Endometrial microvascular endothelial cells (primary cell): ENCODE results near the gene MACF1. TPM values are rescaled to one million over a fixed set of nuclear protein-coding genes. Genes with fewer than 3 reads are reported as not detected.

Experiments used
- in situ Hi-C: cut with HindIII; loops from 2 replicates; pipeline ENCODE4 v1.10.0; 2017; ENCODE audit warnings: low sequenced_read_pairs, low pct_unique_long_range_greater_than_20kb; ENCODE audit errors: inconsistent ontology term
- total RNA-seq: library from RNA; depleted of rRNA; stranded (reverse); fragments of >200 nt; gene quantifications from one replicate; pipeline ENCODE4 v1.2.3, GENCODE V29; 2015; ENCODE audit errors: inconsistent ontology term

MACF1 gene
- total RNA-seq, 1 donor from 2014 or later: 183 TPM

DNA sequence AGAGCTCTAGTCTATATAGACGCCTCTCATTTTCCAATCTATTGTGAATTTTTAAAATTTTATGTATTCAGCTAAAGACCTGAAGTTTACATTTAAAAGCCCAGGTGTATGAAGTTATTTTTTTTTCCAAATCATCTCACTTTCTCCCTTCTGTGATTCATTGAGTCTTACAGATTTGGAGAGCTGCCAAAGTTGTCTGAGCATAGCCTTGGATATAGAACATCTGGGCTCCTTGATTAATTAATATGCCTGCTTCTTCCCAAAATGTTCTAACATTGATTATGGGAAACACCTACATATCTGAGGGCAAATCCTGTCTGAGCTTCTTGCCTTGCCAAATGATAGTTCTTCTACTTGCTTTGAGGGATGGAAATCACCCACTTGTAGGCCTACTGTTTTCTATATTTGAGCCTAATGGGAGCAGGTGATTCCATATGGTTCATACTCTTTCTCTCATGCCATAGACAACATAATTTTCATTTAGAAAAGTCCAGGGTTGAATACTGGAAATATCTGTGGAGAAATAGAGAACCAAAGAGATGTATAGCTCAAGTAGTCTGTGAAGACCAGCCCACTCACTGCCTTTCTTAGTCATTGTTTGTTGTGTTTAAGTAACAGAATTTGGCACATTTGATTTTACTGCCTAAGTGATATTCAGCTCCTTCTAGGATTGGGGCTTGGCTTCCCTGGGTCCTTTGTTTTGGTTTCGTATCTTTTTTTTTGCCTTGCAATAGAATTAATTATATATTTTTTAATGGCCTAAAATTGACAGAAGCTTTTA is 46.2 kb downstream of the MACF1 start:
- in situ Hi-C loops: no loop called here

DNA sequence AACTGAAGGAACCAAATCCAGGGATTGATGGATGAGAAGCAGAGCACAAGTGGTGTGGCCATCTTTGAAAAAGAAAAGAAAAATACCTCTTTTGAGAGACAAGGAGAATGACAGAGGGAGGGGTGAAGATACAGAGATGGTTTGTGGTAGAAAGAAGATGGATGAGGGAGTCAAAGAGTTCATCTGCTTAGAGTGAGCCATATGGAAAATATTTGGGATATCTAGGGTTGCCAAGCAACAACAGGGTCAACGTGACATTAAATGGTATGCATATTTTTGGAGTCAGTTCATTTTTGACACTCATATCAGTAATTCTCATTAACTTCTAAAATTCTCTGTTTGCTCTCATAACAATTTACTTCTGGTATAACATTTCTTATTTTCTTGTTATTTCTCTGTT is 50.7 kb downstream of the MACF1 start:
- in situ Hi-C loops: no loop called here

DNA sequence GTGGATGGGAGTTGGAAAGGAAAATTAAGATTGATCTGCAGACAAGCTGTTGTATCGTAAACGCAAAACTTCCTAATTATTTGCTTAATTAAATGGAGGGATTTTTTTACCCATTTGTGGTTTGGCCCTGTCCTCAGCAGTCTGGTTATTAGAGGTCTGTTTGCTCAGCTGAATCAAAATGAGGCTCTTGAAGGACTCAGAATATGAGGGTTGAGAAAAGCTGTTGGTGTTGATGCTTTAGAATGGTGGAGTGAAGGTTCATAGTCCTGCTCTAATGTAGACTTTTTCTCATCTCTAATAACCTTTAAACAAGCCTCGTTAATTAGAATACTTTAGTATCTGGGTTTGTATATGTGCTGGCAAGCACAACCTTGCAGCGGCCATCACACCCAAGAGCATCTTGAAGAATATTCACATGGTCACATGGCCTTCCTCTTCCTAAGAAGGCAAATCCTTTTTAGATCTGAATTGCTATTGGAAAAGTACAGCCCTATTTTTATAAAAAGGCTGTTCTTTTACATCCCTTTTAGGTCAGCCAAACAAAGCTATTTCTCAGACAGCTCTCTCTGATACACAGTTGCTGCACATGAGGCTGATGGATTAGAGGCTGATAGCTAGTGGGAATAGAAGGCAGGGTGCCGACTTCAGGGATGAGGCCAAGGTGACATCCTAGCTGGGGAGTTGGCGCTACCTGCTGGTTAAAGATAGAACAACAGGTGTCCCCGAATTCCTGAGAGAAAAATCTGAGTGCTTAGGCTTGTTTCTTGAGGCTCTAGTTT is 53.8 kb downstream of the MACF1 start:
- in situ Hi-C loops: no loop called here

DNA sequence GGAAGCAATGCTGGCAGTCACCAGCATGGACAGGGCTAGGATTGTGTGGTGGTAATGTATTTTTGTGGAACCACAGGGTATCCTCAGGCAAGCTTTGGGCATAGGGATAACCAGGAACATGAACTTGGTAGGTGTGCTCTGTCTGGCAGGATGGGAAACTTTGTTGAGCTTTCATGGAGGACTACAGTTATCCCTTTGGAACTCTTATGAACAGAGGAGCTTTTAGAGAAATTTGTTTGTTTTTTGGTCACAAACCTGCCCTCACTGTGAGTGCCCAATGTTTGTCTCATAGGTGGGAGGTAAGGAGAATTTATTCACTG is 54.4 kb downstream of the MACF1 start:
- in situ Hi-C loops: no loop called here

DNA sequence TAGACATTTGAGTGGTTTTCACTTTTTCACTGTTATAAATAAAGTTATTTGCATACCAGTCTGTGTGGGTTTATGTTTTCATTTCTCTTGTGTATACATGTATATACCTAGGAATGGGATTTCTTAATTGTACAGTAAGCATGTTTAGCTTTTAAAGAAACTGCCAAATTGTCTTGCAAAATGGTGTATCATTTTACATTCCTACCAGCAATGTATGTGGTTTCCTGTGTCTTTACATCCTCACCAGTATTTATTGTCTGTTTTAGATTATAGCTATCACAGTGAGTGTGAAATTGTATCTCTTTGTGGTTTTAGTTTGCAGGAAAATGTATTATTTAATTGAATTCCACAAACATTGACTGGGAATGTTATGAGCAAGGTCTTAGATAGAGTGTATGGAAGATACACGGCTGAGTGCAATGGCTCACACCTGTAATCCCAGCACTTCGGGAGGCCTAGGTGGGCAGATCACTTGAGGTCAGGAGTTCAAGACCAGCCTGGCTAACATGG is 57.3 kb downstream of the MACF1 start:
- in situ Hi-C loops: no loop called here

DNA sequence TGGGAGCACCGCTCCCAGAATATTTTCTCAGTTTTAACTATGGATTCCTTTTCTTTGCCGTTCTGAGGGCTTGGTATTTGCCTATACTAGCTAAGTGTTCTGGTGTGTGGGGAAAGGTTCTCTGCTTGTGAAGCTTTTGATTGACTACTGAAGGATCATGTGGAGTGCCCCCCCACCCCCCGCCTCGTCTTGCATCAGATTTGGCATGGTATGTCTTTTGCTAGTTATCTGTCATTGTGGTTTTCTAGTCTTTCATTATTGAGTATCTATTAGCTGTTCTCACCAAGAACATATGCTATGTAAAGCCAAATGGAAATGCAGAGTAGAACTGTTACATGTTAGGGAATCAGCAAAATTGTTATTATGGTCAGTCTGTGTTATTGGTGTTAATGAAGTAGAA is 58.3 kb downstream of the MACF1 start:
- in situ Hi-C loops: no loop called here

DNA sequence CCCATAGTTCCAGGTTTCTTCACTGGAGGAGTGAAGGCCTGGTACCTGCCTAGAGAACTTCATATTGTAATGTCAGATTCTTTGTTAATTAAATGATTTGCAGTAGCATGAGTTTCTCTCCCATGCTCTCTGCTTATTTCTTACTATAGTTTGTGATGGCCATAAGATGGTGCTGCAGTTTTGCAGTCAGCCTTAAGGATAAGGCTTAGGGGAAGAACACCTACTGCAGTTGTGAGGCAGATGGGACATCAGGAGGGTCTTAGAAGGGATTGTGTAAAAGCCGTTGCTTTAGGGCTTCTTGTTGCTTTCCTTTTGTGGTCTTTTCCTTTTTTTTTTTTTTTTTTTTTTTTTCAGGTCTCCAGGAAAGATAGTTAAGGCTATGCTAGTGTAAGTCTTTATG is 61.8 kb downstream of the MACF1 start:
- in situ Hi-C loops: no loop called here

DNA sequence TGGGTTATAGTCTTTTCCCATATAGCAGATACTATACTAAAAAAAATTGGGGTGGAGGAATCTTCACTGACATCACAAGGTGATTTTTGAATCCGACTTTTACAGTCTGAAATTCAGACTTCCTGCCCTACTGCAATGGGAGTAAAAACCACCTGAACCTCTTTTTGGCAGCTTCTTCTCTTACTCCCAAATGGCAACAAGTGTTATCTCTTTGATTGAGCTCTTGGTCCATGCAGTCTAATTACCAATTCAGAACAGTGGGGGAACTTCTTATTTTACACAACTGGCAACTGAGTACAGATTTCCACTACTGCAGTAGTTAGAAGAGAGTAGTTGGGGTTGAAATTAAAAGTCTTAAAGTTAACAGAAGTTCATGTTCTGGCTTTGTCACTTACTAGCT is 62.3 kb downstream of the MACF1 start:
- in situ Hi-C loops: no loop called here

DNA sequence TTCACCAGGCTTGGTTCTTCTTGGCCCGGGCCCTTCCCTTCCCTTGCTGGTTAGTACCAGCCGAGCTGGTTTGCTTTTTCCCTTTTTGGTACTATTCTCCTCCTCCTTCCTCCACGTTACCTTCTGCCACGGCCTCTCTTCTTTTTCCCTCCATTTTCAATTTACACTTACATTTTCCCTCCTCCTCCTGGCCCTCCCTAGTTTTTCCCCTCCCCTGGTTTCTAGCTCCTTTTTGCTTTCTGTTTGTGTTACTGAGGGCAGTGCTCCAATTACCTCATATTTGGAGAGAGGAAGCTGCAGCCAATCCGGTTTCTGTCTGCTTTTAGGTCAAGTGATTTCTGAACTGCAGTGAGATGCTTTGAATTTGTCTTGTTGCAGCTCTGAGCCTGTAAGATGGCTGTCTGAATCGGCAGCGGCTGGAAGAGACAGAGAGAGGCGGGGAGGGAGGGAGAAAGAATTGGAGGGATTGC is 63.7 kb downstream of the MACF1 start:
- in situ Hi-C loops: no loop called here

DNA sequence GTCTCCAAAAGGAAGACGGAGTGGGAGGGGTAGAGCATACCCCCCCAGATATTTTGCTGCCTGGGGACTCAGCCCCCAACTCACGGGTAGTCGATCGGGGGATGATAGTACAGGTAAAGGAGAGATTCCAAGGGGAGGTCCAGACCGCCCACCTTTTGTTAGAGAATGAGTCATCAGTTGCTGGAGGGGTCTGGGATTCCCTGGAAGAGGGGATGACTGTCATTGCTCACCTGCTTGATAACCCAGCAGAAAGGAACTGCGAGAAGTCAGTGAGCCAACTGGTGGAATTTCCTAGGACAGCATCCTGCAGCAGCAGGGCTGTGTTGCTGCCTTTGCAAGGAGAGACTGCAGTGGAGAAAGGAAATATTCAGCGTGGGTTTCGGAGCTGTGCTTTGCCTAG is 64.4 kb downstream of the MACF1 start:
- in situ Hi-C loops: no loop called here

DNA sequence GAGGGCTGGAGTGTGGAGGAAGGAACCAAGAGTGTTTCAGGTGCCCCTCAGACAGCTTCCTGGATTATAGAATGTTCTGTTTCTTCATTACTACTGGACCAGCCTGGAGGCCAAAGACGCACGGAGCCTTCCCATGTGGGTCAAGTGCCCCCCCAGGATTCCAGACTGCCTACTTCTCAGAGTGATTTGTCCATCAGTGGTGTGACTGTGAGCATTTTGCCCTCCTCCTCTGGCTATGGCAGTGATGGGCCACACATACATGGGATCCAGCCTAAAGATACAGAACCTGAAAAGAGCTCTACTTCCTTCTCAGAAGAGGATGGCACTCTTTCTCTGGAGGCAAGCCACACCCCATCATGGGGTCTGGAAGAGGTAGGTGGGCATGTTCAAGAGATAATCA is 64.9 kb downstream of the MACF1 start:
- in situ Hi-C loops: no loop called here

DNA sequence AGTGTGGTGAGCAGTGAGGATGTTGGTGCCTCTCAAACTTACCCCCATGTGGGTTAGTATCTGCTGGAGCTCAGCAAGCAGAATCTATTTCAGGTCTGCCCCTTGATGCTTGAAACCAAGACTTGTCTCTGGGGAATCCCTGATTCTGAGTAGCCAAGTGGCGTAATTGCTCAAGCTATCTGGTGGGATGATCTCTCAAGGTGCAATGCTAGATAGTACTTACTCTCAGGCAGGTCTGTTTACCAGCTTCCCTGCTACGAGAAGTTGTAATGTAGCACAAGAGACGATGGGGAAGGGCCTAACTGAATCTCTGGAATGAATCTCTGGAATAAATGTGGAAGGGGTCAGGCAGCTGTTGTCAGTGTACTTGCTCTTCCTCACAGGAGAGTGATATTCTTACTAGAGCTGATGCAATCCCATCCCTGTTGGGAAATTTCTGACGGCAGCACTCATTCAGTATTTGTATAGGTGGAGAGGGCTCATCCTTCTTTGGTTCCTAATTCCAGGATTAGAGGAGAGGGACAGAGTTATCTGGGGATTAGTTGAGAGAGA is 65.4 kb downstream of the MACF1 start:
- in situ Hi-C loops: no loop called here

DNA sequence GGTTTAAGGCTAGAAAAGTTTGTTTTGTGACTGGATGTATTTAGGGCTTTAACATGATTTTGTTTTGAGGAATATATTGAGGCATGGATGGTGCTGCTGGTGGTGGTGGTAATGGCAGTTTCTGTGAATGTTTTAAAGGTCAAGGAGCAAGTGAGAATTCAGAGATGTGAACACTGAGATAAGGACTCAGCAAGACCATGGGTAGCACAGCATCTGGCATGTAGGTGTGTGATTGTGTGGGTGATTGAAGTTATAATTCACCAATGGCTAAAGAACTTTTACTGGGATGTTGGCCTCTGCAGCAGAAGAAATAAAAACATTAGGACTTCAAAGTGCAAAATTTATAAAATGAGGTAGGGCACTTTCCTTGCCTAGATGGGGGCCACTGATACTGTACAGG is 65.9 kb downstream of the MACF1 start:
- in situ Hi-C loops: no loop called here

DNA sequence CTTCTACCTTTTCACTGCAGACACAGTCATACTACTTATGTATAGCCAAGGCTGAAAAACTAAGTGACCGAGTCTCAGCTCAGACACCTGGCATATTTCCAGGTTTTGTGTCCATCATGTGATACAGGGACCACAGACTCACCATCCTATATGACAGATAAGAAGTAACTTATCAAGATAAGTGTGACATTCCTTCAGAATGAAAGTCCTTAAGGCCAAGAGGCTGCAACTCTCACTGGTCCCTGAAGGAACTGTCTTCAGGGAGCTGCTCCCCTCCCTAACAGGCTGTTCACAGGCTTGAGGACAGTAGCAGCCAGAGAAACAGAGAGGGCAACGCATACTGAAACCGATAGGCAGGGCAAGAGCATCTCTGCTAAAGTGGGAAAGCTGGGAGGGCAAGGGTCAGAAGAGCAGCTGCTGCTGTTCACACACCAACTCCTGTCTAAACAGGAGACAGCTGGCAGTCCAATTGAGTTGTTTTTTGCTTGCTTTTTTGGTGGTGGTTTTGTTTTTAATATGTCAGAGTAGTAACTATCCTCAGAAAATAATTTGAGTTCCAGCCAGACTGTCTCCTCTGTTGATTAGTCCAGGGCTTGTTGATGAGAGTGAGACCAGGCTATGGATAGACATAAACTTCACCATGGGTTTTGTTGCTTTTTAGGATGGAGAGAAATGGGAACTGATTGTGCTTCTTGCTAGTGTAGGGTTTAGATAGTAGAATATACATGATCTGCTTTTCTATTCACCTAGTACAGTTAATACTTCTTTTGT is 67.7 kb downstream of the MACF1 start:
- in situ Hi-C loops: no loop called here

DNA sequence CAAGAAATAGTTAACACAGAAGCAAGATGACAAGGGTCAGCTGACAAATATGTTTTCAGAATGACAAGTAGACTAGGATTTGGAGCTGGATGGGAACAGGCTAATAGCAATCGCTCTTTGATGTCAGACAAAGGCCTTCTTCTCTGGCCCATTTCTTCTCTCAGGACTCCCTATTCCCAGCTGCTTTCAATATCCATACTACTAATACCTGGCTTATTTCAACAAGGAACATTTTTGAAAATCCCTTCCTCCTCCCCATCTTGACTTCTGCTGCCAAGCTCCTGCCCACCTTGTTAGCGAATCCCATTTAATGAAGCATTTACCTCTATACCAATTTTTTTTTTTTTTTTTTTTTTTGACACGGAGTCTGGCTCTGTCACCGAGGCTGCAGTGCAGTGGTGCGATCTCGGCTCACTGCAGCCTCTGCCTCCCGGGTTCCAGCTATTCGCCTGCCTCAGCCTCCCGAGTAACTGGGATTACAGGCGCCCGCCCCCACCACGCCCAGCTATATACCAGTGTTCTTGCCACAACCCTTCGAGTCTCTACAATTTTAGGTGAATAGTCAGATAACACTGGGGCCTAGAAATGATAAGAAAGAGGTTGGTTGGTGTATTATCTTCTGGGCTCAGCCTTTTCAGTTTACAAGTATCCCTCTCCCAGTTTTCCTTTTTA is 68.4 kb downstream of the MACF1 start:
- in situ Hi-C loops: no loop called here

DNA sequence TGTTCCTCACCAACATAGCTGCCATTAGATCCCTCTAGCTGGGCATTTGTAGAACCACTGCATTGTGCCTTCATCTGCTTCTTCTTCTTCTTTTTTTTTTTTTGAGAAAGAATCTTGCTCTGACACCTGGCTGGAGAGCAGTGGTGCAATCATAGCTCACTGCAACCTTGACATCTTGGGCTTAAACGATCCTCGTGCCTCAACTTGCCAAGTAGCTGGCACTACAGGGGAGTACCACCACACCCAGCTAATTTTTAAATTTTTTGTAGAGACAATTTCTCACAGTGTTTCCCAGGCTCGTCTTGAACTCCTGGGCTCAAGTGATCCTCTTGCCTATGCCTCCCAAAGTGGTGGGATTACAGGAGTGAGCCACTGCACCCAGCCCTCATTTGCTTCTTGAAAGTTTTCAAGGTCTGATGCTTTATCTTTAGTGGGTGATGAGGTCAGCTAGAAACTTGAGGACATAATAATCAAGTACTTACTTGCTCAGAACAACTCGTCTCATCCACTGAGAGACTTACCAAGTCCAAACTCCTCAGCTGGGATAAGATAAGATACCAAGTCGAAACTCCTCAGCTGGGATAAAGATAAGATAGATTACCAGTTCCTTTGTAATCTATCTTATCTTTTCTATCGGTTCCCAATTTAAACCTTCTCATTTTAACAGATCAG is 71.5 kb downstream of the MACF1 start:
- in situ Hi-C loops: no loop called here

DNA sequence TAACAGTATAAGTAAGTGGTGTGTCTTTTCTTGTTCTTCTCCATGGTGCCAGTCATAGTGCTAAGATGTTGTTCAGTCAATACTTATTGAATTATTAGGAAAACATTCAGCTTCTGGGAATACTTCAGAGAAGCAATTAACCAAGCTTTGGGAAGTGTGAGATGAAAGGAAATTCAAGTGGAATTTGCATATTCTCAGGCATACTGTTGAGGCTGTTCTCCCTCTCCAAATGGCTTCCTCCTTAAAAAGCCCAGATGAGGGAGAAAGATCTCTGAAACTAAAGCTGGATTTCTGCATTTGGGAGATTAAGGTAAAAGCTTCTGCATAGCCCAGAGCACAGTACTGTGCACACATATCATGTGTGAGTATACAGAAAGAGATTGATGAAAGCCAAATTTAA is 73.4 kb downstream of the MACF1 start:
- in situ Hi-C loops: no loop called here

DNA sequence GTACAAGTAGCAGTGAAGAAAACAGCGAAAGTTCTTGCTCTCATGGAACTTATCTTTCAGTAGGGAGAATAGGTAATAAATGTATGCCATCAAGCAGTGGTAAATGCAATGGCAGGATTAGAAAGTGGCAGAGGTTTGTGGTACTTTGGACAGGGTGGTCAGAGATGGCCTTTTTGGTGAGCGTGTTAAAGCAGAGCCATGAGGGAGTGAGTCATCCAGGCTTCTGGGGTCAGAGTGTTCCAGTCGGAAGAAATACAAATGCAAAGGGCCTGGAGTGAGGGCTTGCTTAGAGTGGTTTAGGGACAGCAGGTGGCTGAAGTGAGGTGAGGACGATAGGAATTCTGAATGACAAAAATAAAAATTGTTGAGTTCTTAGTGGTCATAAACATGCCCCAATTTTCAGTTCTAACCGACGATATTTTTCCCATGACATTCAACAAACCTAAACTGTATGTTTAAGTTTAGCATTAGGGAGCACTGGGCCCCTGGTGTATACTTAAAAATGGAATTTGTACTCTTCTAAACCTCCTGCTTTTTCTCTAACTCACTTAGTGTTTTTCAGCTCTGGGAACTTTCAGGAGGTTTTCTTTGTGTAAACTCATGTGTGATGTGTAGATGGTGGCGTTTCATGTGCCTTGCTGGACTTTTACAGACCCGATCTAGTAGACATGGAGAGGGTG is 78.2 kb downstream of the MACF1 start:
- in situ Hi-C loops: no loop called here
